ENCODE results near the gene SRCIN1.

SRCIN1 gene

GRCh38 chr17:38557396-38557795 lies 48.4 kb downstream of the SRCIN1 start:
- peak overlapping the region; percentile 95 for H2AFZ ChIP-seq (ENCODE audit: low read depth, low read length, severe bottlenecking)
- H3K9ac ChIP-seq (ENCODE audit: low read length), result peak overlapping the region; percentile 48; the same call in 1 of the 2 replicates

DNA sequence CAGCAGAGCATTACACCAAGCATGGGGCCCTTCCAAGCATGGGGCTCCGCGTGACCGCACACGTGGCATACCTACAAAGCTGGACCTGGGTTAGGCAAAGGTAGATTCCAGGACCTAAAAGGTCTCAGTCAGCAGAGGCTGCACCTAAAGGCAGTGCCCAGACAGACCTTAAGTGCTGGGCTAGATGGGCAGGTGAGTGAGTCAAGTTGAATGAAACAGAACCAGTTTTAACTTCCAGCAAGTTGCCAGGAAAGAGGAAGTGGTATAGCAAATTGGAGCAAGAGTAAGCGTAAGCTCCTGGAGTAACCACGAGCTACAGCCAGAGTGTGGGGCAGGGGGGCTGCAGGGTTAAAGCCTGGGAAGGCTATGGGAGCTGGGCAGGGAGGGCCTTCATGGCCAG lies 49.5 kb downstream of the SRCIN1 start:
- H3K79me2 ChIP-seq (ENCODE audit: insufficient read depth, low read length), result no peaks in the 10 kb centered on the region
- H3K4me2 ChIP-seq (ENCODE audit: low read depth, low read length, poor library complexity, severe bottlenecking), result no peak overlapping the region
- 0 out of 2 replicates have a peak, but pooled peaks cover 7% of the 10 kb centered on the region for H3F3A ChIP-seq (ENCODE audit: insufficient read depth)
- no peak overlapping the region for H3K9ac ChIP-seq (ENCODE audit: low read length)
- H3K9me3 ChIP-seq (ENCODE audit: insufficient read depth, low read length), result no peaks in the 10 kb centered on the region
- no peaks in the 10 kb centered on the region for H3K9me2 ChIP-seq (replicated peaks; ENCODE audit: insufficient read depth, low read length)
- no peak overlapping the region for H3K27ac ChIP-seq (ENCODE audit: low read depth, low read length)
- H3K36me3 ChIP-seq (ENCODE audit: low read length), result no peaks in the 10 kb centered on the region
- H2AFZ ChIP-seq (ENCODE audit: low read depth, low read length, severe bottlenecking), result no peak overlapping the region
- TF ChIP-seq EZH2phosphoT487 (conservative IDR thresholded peaks at IDR 0.05; ENCODE audit: low read length), result no peak
- TF ChIP-seq, protein P1, sequence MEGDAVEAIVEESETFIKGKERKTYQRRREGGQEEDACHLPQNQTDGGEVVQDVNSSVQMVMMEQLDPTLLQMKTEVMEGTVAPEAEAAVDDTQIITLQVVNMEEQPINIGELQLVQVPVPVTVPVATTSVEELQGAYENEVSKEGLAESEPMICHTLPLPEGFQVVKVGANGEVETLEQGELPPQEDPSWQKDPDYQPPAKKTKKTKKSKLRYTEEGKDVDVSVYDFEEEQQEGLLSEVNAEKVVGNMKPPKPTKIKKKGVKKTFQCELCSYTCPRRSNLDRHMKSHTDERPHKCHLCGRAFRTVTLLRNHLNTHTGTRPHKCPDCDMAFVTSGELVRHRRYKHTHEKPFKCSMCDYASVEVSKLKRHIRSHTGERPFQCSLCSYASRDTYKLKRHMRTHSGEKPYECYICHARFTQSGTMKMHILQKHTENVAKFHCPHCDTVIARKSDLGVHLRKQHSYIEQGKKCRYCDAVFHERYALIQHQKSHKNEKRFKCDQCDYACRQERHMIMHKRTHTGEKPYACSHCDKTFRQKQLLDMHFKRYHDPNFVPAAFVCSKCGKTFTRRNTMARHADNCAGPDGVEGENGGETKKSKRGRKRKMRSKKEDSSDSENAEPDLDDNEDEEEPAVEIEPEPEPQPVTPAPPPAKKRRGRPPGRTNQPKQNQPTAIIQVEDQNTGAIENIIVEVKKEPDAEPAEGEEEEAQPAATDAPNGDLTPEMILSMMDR (IDR thresholded peaks at IDR 0.05; ENCODE audit: insufficient read depth, low read length, poor library complexity, severe bottlenecking), result no peak
- no peaks in the 10 kb centered on the region for H3K27me3 ChIP-seq (ENCODE audit: low read length)
- no peaks in the 10 kb centered on the region for H4K20me1 ChIP-seq (ENCODE audit: low read depth, low read length)
- no peak overlapping the region for H3K4me3 ChIP-seq (ENCODE audit: insufficient read depth, low read length, poor library complexity, severe bottlenecking)

More at GRCh38 chr17:38557396-38557795, 48.4 kb downstream of the SRCIN1 start:
- no peak for TF ChIP-seq EZH2phosphoT487 (conservative IDR thresholded peaks at IDR 0.05; ENCODE audit: low read length)
- Histone ChIP-seq H3K27ac (ENCODE audit: low read depth, low read length) (no peak overlapping the region), H3F3A (ENCODE audit: insufficient read depth) (0 out of 2 replicates have a peak, but pooled peaks cover 7% of the 10 kb centered on the region), H3K36me3 (ENCODE audit: low read length) (no peaks in the 10 kb centered on the region), H3K27me3 (ENCODE audit: low read length) (no peaks in the 10 kb centered on the region), H3K9me3 (ENCODE audit: insufficient read depth, low read length) (no peaks in the 10 kb centered on the region), H3K4me2 (ENCODE audit: low read depth, low read length, poor library complexity, severe bottlenecking) (peak overlapping the region; percentile 96), H3K79me2 (ENCODE audit: insufficient read depth, low read length) (no peaks in the 10 kb centered on the region), H3K4me3 (ENCODE audit: insufficient read depth, low read length, poor library complexity, severe bottlenecking) (no peak overlapping the region), H4K20me1 (ENCODE audit: low read depth, low read length) (no peaks in the 10 kb centered on the region), H3K9me2 (replicated peaks; ENCODE audit: insufficient read depth, low read length) (no peaks in the 10 kb centered on the region)

GRCh38 chr17:38554430-38555350 lies 51.1 kb downstream of the SRCIN1 start:
- Histone ChIP-seq H3K4me2 (ENCODE audit: low read depth, low read length, poor library complexity, severe bottlenecking) (no peak overlapping the region), H3K27ac (ENCODE audit: low read depth, low read length) (no peak overlapping the region), H2AFZ (ENCODE audit: low read depth, low read length, severe bottlenecking) (no peak overlapping the region), H3K9me2 (replicated peaks; ENCODE audit: insufficient read depth, low read length) (no peaks in the 10 kb centered on the region), H3K9me3 (ENCODE audit: insufficient read depth, low read length) (no peaks in the 10 kb centered on the region), H3K27me3 (ENCODE audit: low read length) (no peaks in the 10 kb centered on the region), H3F3A (ENCODE audit: insufficient read depth) (0 out of 2 replicates have a peak, but pooled peaks cover 7% of the 10 kb centered on the region), H3K9ac (ENCODE audit: low read length) (no peak overlapping the region), H4K20me1 (ENCODE audit: low read depth, low read length) (no peaks in the 10 kb centered on the region), H3K79me2 (ENCODE audit: insufficient read depth, low read length) (no peaks in the 10 kb centered on the region), H3K4me3 (ENCODE audit: insufficient read depth, low read length, poor library complexity, severe bottlenecking) (no peak overlapping the region), H3K36me3 (ENCODE audit: low read length) (no peaks in the 10 kb centered on the region)
- no peak for TF ChIP-seq EZH2phosphoT487 (conservative IDR thresholded peaks at IDR 0.05; ENCODE audit: low read length)
- TF ChIP-seq, protein P1 (IDR thresholded peaks at IDR 0.05; ENCODE audit: insufficient read depth, low read length, poor library complexity, severe bottlenecking), result no peak

DNA sequence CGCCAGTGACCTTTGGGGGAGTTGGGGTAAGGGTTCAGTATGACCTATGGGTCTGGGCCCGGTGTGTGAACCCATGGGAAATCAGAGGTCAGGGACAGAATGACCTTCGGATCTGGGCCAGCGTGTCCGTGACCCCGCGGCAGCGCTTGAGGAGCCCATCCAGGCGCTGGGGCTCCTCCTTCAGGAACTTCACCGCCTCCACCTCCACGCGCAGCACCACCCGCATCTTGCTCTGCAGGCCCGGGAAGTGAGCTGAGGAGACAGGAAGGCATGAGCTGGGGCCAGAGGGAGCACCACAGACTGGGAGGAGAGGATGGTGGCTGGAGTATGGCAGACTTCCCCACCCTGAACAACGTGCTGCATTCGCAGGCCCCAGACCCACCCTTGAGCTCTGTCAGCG lies 53.4 kb downstream of the SRCIN1 start:
- Histone ChIP-seq H3K79me2 (ENCODE audit: insufficient read depth, low read length) (no peaks in the 10 kb centered on the region), H4K20me1 (ENCODE audit: low read depth, low read length) (no peaks in the 10 kb centered on the region), H3K9me2 (replicated peaks; ENCODE audit: insufficient read depth, low read length) (no peaks in the 10 kb centered on the region), H2AFZ (ENCODE audit: low read depth, low read length, severe bottlenecking) (no peak overlapping the region), H3K9ac (ENCODE audit: low read length) (no peak overlapping the region), H3K27ac (ENCODE audit: low read depth, low read length) (no peak overlapping the region), H3K4me3 (ENCODE audit: insufficient read depth, low read length, poor library complexity, severe bottlenecking) (no peak overlapping the region), H3F3A (ENCODE audit: insufficient read depth) (no peaks in the 10 kb centered on the region), H3K4me2 (ENCODE audit: low read depth, low read length, poor library complexity, severe bottlenecking) (no peak overlapping the region), H3K27me3 (ENCODE audit: low read length) (no peaks in the 10 kb centered on the region), H3K9me3 (ENCODE audit: insufficient read depth, low read length) (no peaks in the 10 kb centered on the region), H3K36me3 (ENCODE audit: low read length) (no peaks in the 10 kb centered on the region)
- TF ChIP-seq EZH2phosphoT487 (conservative IDR thresholded peaks at IDR 0.05; ENCODE audit: low read length), result no peak
- TF ChIP-seq, protein P1 (IDR thresholded peaks at IDR 0.05; ENCODE audit: insufficient read depth, low read length, poor library complexity, severe bottlenecking), result no peak
